Neural progenitor cell (in vitro differentiated cells): ENCODE results near the gene P3H2.

Experiments
- EZH2 ChIP-seq: fragments of 200-600 bp; sonication (generic); IDR thresholded peaks from 2 replicates; pipeline ENCODE4 v1.6.1; 2017; ENCODE audit warnings: antibody characterized with exemption, mild to moderate bottlenecking, moderate library complexity
- TF ChIP-seq, protein P1 (sequence below): fragments of 200-600 bp; sonication (generic); IDR thresholded peaks from 2 replicates; pipeline ENCODE4 v1.5.1; 2017; ENCODE audit warnings: antibody characterized with exemption, mild to moderate bottlenecking

GRCh38 chr3:190083635-190084034, 37.1 kb downstream of the P3H2 start:
- TF ChIP-seq, protein P1, sequence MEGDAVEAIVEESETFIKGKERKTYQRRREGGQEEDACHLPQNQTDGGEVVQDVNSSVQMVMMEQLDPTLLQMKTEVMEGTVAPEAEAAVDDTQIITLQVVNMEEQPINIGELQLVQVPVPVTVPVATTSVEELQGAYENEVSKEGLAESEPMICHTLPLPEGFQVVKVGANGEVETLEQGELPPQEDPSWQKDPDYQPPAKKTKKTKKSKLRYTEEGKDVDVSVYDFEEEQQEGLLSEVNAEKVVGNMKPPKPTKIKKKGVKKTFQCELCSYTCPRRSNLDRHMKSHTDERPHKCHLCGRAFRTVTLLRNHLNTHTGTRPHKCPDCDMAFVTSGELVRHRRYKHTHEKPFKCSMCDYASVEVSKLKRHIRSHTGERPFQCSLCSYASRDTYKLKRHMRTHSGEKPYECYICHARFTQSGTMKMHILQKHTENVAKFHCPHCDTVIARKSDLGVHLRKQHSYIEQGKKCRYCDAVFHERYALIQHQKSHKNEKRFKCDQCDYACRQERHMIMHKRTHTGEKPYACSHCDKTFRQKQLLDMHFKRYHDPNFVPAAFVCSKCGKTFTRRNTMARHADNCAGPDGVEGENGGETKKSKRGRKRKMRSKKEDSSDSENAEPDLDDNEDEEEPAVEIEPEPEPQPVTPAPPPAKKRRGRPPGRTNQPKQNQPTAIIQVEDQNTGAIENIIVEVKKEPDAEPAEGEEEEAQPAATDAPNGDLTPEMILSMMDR = no peak
- no peak for TF ChIP-seq EZH2
